Astrocyte (in vitro differentiated cells and primary cell): ENCODE measurements around the gene DNAH2. TPM values are rescaled to one million over a fixed set of nuclear protein-coding genes. Genes with fewer than 3 reads are reported as not detected.

ENCODE experiments used
- DNase-seq: peaks from one replicate; pipeline ENCODE4 v3.0.0-alpha.2; 2010; ENCODE audit warnings: low read depth
- FAIRE-seq: peaks from 2 replicates; lab custom pipeline; 2011; peaks lifted over from hg19 to GRCh38; lab: Jason Lieb, UNC
- H2AFZ ChIP-seq: 2 replicates; pipeline ENCODE4 v1.6.0; 2012; ENCODE audit warnings: low read depth, low read length, inconsistent platforms
- H3K27ac ChIP-seq: 2 replicates; pipeline ENCODE4 v1.5.1; 2011; ENCODE audit warnings: low read depth, low read length, inconsistent platforms
- H3K27me3 ChIP-seq: 2 replicates; pipeline ENCODE4 v1.6.0; 2011; ENCODE audit warnings: low read length, inconsistent platforms; ENCODE audit not compliant: insufficient read depth
- H3K36me3 ChIP-seq: 2 replicates; pipeline ENCODE4 v1.5.1; 2011; ENCODE audit warnings: low read length, inconsistent platforms; ENCODE audit not compliant: insufficient read depth
- H3K4me1 ChIP-seq: 2 replicates; pipeline ENCODE4 v1.5.1; 2011; ENCODE audit warnings: low read length, inconsistent platforms; ENCODE audit not compliant: insufficient read depth
- H3K4me2 ChIP-seq: 2 replicates; pipeline ENCODE4 v1.6.0; 2012; ENCODE audit warnings: low read length, inconsistent platforms
- H3K4me3 ChIP-seq: 2 replicates; pipeline ENCODE4 v1.5.1; 2011; ENCODE audit warnings: low read depth, mild to moderate bottlenecking, low read length, inconsistent platforms; ENCODE audit not compliant: insufficient read depth
- H3K79me2 ChIP-seq: 2 replicates; pipeline ENCODE4 v1.6.0; 2012; ENCODE audit warnings: mild to moderate bottlenecking, low read length, inconsistent platforms; ENCODE audit not compliant: insufficient read depth
- H3K9ac ChIP-seq: 2 replicates; pipeline ENCODE4 v1.6.0; 2012; ENCODE audit warnings: mild to moderate bottlenecking, low read length, inconsistent platforms
- H3K9me3 ChIP-seq: 2 replicates; pipeline ENCODE4 v1.5.1; 2012; ENCODE audit warnings: low read depth, mild to moderate bottlenecking, low read length, inconsistent platforms; ENCODE audit not compliant: insufficient read depth
- H4K20me1 ChIP-seq: 2 replicates; pipeline ENCODE4 v1.6.0; 2012; ENCODE audit warnings: low read length, inconsistent platforms; ENCODE audit not compliant: insufficient read depth
- H3K27ac Mint-ChIP-seq: one replicate; pipeline ENCODE4 v1.8.0; 2021; ENCODE audit warnings: mild to moderate bottlenecking, mixed read lengths; ENCODE audit not compliant: unreplicated experiment
- H3K27me3 Mint-ChIP-seq: one replicate; pipeline ENCODE4 v1.8.0; 2021; ENCODE audit warnings: low read depth, mixed read lengths; ENCODE audit not compliant: unreplicated experiment
- H3K36me3 Mint-ChIP-seq: one replicate; pipeline ENCODE4 v1.8.0; 2021; ENCODE audit warnings: low read depth, mixed read lengths; ENCODE audit not compliant: unreplicated experiment
- H3K4me1 Mint-ChIP-seq: one replicate; pipeline ENCODE4 v1.8.0; 2021; ENCODE audit warnings: low read depth, mixed read lengths; ENCODE audit not compliant: unreplicated experiment
- H3K4me3 Mint-ChIP-seq: one replicate; pipeline ENCODE4 v1.8.0; 2021; ENCODE audit warnings: mild to moderate bottlenecking, moderate library complexity, mixed read lengths; ENCODE audit not compliant: unreplicated experiment
- H3K9me3 Mint-ChIP-seq: one replicate; pipeline ENCODE4 v1.8.0; 2021; ENCODE audit warnings: mild to moderate bottlenecking, mixed read lengths; ENCODE audit not compliant: unreplicated experiment
- CTCF ChIP-seq: IDR thresholded peaks from 2 replicates; pipeline ENCODE4 v1.5.1; 2011; ENCODE audit warnings: low read depth, mild to moderate bottlenecking, inconsistent platforms, low read length, moderate library complexity; ENCODE audit not compliant: insufficient read depth
- EZH2 ChIP-seq: IDR thresholded peaks from 2 replicates; pipeline ENCODE4 v1.6.1; 2012; ENCODE audit warnings: mild to moderate bottlenecking, low read length, inconsistent platforms; ENCODE audit not compliant: insufficient read depth
- total RNA-seq: library from RNA; stranded (reverse); gene quantifications from 2 replicates; pipeline ENCODE4 v1.2.1, GENCODE V29; 2021

The DNAH2 gene
- total RNA-seq, 1 donor from 2014 or later = 0.11 TPM

- Histone ChIP-seq H3K27me3 (peaks cover 6% of the 10 kb centered on the region), H3K9me3 (no peaks in the 10 kb centered on the region), H3K27ac (no peak overlapping the region), H3K4me3 (no peak overlapping the region), H3K36me3 (no peaks in the 10 kb centered on the region), H3K9ac (no peak overlapping the region), H3K4me1 (peaks cover 30% of the 10 kb centered on the region), H3K79me2 (no peaks in the 10 kb centered on the region), H3K4me2 (no peak overlapping the region), H4K20me1 (no peaks in the 10 kb centered on the region), H2AFZ (no peak overlapping the region)
- H3K4me3 Mint-ChIP-seq = peak overlapping the region; percentile 20
- TF ChIP-seq CTCF (no peak), EZH2 (no peak)
- H3K4me1 Mint-ChIP-seq = peaks cover 9% of the 10 kb centered on the region
- H3K9me3 Mint-ChIP-seq = no peaks in the 10 kb centered on the region
- no peaks in the 10 kb centered on the region for H3K36me3 Mint-ChIP-seq
- H3K27me3 Mint-ChIP-seq = peaks cover 40% of the 10 kb centered on the region
- no peak overlapping the region for H3K27ac Mint-ChIP-seq
- DNase-seq (no peak), FAIRE-seq (no peak)
These were observed 114.9 kb downstream of the DNAH2 start for GRCh38 chr17:7832431-7832830.

- Mint-ChIP-seq H3K4me1 (peaks cover 11% of the 10 kb centered on the region), H3K27me3 (peaks cover 38% of the 10 kb centered on the region), H3K4me3 (peak overlapping the region; percentile 91), H3K9me3 (no peaks in the 10 kb centered on the region), H3K27ac (no peak overlapping the region), H3K36me3 (no peaks in the 10 kb centered on the region)
- Histone ChIP-seq H4K20me1 (no peaks in the 10 kb centered on the region), H3K27me3 (peaks cover 6% of the 10 kb centered on the region), H3K79me2 (no peaks in the 10 kb centered on the region), H3K4me2 (peak overlapping the region; percentile 100), H3K9me3 (no peaks in the 10 kb centered on the region), H3K36me3 (no peaks in the 10 kb centered on the region), H3K27ac (no peak overlapping the region), H3K4me3 (peak overlapping the region; percentile 77), H3K9ac (peak overlapping the region; percentile 94), H2AFZ (peak overlapping the region; percentile 85), H3K4me1 (peaks cover 35% of the 10 kb centered on the region)
- DNase-seq (no peak), FAIRE-seq (no peak)
- TF ChIP-seq EZH2 (no peak), CTCF (no peak)
These were observed 115.7 kb downstream of the DNAH2 start for GRCh38 chr17:7833011-7833794.
